Measurements from ENCODE around the gene BUD23. TPM values are rescaled to one million over a fixed set of nuclear protein-coding genes. Genes with fewer than 3 reads are reported as not detected.

BUD23 gene
- total and polyA plus RNA-seq, 8 donors: 17.4 to 71.9 (median 44.2) TPM

- Histone ChIP-seq H3K4me1 (peaks cover 38 to 63% (median 45%) of the 10 kb centered on the region in 4 donors), H3K27ac (peak overlapping the region in 2 of 5 donors; percentile 42 to 82), H3K9me3 (no peaks in the 10 kb centered on the region), H3K36me3 (no peaks in the 10 kb centered on the region), H3K27me3 (peaks cover 0 to 8% (median 6%) of the 10 kb centered on the region in 3 donors), H3K4me3 (no peak overlapping the region)
- DNase-seq: peak; percentile 52 to 94
- 43 to 59% (median 52%) methylated on average over 16 of the region's 16 CpGs for WGBS, 5 donors
- TF ChIP-seq POLR2A (IDR thresholded peaks at IDR 0.05): no peak
- TF ChIP-seq CTCF (IDR thresholded peaks at IDR 0.05): no peak
- TF ChIP-seq EP300 (IDR thresholded peaks at IDR 0.05): no peak
- no peak for TF ChIP-seq POLR2AphosphoS5 (IDR thresholded peaks at IDR 0.05)
- intact Hi-C loops (cut with DNase I; ENCODE audit: low total_unique reads): no loop called here
Measured at GRCh38 chr7:73715648-73716317, 32.4 kb downstream of the BUD23 start.

GRCh38 chr7:73716318-73716890 is 33.0 kb downstream of the BUD23 start:
- no peak for TF ChIP-seq EP300 (IDR thresholded peaks at IDR 0.05)
- no peak for TF ChIP-seq POLR2AphosphoS5 (IDR thresholded peaks at IDR 0.05)
- no peak for TF ChIP-seq CTCF (IDR thresholded peaks at IDR 0.05)
- TF ChIP-seq POLR2A (IDR thresholded peaks at IDR 0.05): no peak
- H3K27me3 ChIP-seq: peaks cover 0 to 8% (median 6%) of the 10 kb centered on the region in 3 donors
- H3K4me1 ChIP-seq: peaks cover 42 to 69% (median 50%) of the 10 kb centered on the region in 4 donors
- no peak overlapping the region for H3K4me3 ChIP-seq
- 61 to 79% (median 72%) methylated on average over 4 of the region's 4 CpGs for WGBS, 5 donors
- H3K27ac ChIP-seq: peak overlapping the region in 3 of 5 donors; percentile 42 to 82 (median 71)
- no peaks in the 10 kb centered on the region for H3K36me3 ChIP-seq
- intact Hi-C loops (cut with DNase I; ENCODE audit: low total_unique reads): no loop called here
- peak in 1 of 2 donors; percentile 30 for DNase-seq
- no peaks in the 10 kb centered on the region for H3K9me3 ChIP-seq

- TF ChIP-seq POLR2AphosphoS5 (IDR thresholded peaks at IDR 0.05): no peak
- no peak for TF ChIP-seq EP300 (IDR thresholded peaks at IDR 0.05)
- TF ChIP-seq POLR2A (IDR thresholded peaks at IDR 0.05): no peak
- TF ChIP-seq CTCF (IDR thresholded peaks at IDR 0.05): no peak
- WGBS, 5 donors: 63 to 80% (median 71%) methylated on average over 12 to 13 of the region's 13 CpGs
- H3K9me3 ChIP-seq: no peaks in the 10 kb centered on the region
- peak in 1 of 2 donors; percentile 78 for DNase-seq
- H3K4me3 ChIP-seq: no peak overlapping the region
- intact Hi-C loops (cut with DNase I; ENCODE audit: low total_unique reads): no loop called here
- peak overlapping the region in 2 of 5 donors; percentile 71 to 82 for H3K27ac ChIP-seq
- H3K4me1 ChIP-seq: peaks cover 48 to 73% (median 56%) of the 10 kb centered on the region in 4 donors
- H3K27me3 ChIP-seq: peaks cover 0 to 8% (median 6%) of the 10 kb centered on the region in 3 donors
- no peaks in the 10 kb centered on the region for H3K36me3 ChIP-seq
Measured at GRCh38 chr7:73717025-73717807, 33.8 kb downstream of the BUD23 start.

GRCh38 chr7:73717991-73718405 is 34.6 kb downstream of the BUD23 start:
- Histone ChIP-seq H3K4me3 (peak overlapping the region in 3 of 4 donors; percentile 90 to 92 (median 90)), H3K27me3 (peaks cover 0 to 8% (median 6%) of the 10 kb centered on the region in 3 donors), H3K27ac (peak overlapping the region in 2 of 5 donors; percentile 71 to 82), H3K36me3 (no peaks in the 10 kb centered on the region), H3K4me1 (peaks cover 48 to 76% (median 56%) of the 10 kb centered on the region in 4 donors), H3K9me3 (no peaks in the 10 kb centered on the region)
- 57 to 75% (median 65%) methylated on average over 8 to 10 of the region's 10 CpGs for WGBS, 5 donors
- intact Hi-C loops (cut with DNase I; ENCODE audit: low total_unique reads): no loop called here
- TF ChIP-seq EP300 (IDR thresholded peaks at IDR 0.05) (no peak), POLR2A (IDR thresholded peaks at IDR 0.05) (no peak), POLR2AphosphoS5 (IDR thresholded peaks at IDR 0.05) (no peak), CTCF (IDR thresholded peaks at IDR 0.05) (no peak)
- DNase-seq: peak in 1 of 2 donors; percentile 51

Data from stomach (tissue), 9 donors.